Tibial nerve (tissue), 4 donors: Measurements from ENCODE around the gene BBS10. TPM values are rescaled to one million over a fixed set of nuclear protein-coding genes. Genes with fewer than 3 reads are reported as not detected.

ENCODE experiments used
- DNase-seq, 2 donors: peaks; one replicate each; pipeline ENCODE4 v3.0.0-alpha.2; 2019; ENCODE audit warnings: low spot score in 2 of 2
- H3K27ac ChIP-seq, 4 donors: fragments of 200-600 bp; sonication (generic) in 3 of 4; one replicate each; pipeline ENCODE4 v1.5.1; 2017 to 2019; ENCODE audit warnings: mild to moderate bottlenecking in 1 of 4
- H3K27me3 ChIP-seq, 2 donors: fragments of 200-600 bp; sonication (generic) in 1 of 2; one replicate each; pipeline versions ENCODE4 v1.5.1 to v1.6.0; 2017 to 2019
- H3K36me3 ChIP-seq, 3 donors: fragments of 200-600 bp; sonication (generic); one replicate each; pipeline ENCODE4 v1.5.1; 2018 to 2019
- H3K4me1 ChIP-seq, 4 donors: fragments of 200-600 bp; sonication (generic) in 3 of 4; one replicate each; pipeline ENCODE4 v1.5.1; 2017 to 2019
- H3K4me3 ChIP-seq, 4 donors: fragments of 200-600 bp; sonication (generic) in 3 of 4; one replicate each; pipeline ENCODE4 v1.5.1; 2017 to 2019; ENCODE audit warnings: mild to moderate bottlenecking in 1 of 4, moderate library complexity in 1 of 4
- H3K9me3 ChIP-seq, 4 donors: fragments of 200-600 bp; sonication (generic) in 3 of 4; one replicate each; pipeline ENCODE4 v1.5.1; 2017 to 2019
- CTCF ChIP-seq, 5 experiments: fragments of 200-600 bp in 3 of 5; fragments of 450-650 bp in 2 of 5; sonication (generic) in 3 of 5; IDR thresholded peaks; one replicate each; pipeline ENCODE4 v1.5.1; 2016 to 2019; ENCODE audit warnings: antibody characterized with exemption in 5 of 5, mild to moderate bottlenecking in 3 of 5, moderate library complexity in 2 of 5
- EP300 ChIP-seq, 2 donors: sonication (generic); formaldehyde crosslinking; IDR thresholded peaks; one replicate each; pipeline ENCODE4 v1.6.1; 2017; ENCODE audit warnings: antibody characterized with exemption in 2 of 2, mild to moderate bottlenecking in 1 of 2
- POLR2A ChIP-seq, 2 donors: fragments of 450-650 bp; IDR thresholded peaks; one replicate each; pipeline ENCODE4 v1.6.1; 2017; ENCODE audit warnings: antibody characterized with exemption in 2 of 2, mild to moderate bottlenecking in 2 of 2, moderate library complexity in 2 of 2
- WGBS, 2 donors: methylation state at CpG; one replicate each; pipeline ENCODE4 v1.1.5; 2018; 5-methylcytosine and 5-hydroxymethylcytosine counted together
- total RNA-seq, 4 donors: library from RNA; depleted of rRNA; stranded (reverse); fragments of >200 nt; gene quantifications; one replicate each; pipeline ENCODE4 v1.1.0, GENCODE V29; 2016

The BBS10 gene
- total RNA-seq, 4 donors from 2014 or later: 10.8 to 22.0 (median 17.6) TPM

GRCh38 chr12:76360316-76360715 lies 12.1 kb upstream of the BBS10 start:
- TF ChIP-seq EP300 (IDR thresholded peaks at IDR 0.05): no peak
- H3K9me3 ChIP-seq: peaks cover 0 to 8% (median 1%) of the 10 kb centered on the region in 4 donors
- H3K4me3 ChIP-seq: no peak overlapping the region
- H3K27me3 ChIP-seq: no peaks in the 10 kb centered on the region
- H3K4me1 ChIP-seq: no peaks in the 10 kb centered on the region
- 95 to 98% methylated on average over 7 to 9 of the region's 9 CpGs for WGBS, 2 donors
- no peak for DNase-seq
- no peak overlapping the region for H3K27ac ChIP-seq
- H3K36me3 ChIP-seq: peaks cover 0 to 55% (median 0%) of the 10 kb centered on the region in 3 donors

- Histone ChIP-seq H3K27ac (peak overlapping the region in 1 of 4 donors; percentile 11), H3K36me3 (peaks cover 0 to 37% (median 0%) of the 10 kb centered on the region in 3 donors), H3K9me3 (no peaks in the 10 kb centered on the region), H3K4me3 (no peak overlapping the region), H3K27me3 (no peaks in the 10 kb centered on the region), H3K4me1 (no peaks in the 10 kb centered on the region)
- 50 to 70% methylated on average over 1 of the region's 1 CpG for WGBS, 2 donors
- no peak for DNase-seq
- TF ChIP-seq CTCF (IDR thresholded peaks at IDR 0.05) (no peak), EP300 (IDR thresholded peaks at IDR 0.05) (no peak), POLR2A (IDR thresholded peaks at IDR 0.05) (no peak)
Observed at GRCh38 chr12:76356071-76356470, 7.9 kb upstream of the BBS10 start.

DNA sequence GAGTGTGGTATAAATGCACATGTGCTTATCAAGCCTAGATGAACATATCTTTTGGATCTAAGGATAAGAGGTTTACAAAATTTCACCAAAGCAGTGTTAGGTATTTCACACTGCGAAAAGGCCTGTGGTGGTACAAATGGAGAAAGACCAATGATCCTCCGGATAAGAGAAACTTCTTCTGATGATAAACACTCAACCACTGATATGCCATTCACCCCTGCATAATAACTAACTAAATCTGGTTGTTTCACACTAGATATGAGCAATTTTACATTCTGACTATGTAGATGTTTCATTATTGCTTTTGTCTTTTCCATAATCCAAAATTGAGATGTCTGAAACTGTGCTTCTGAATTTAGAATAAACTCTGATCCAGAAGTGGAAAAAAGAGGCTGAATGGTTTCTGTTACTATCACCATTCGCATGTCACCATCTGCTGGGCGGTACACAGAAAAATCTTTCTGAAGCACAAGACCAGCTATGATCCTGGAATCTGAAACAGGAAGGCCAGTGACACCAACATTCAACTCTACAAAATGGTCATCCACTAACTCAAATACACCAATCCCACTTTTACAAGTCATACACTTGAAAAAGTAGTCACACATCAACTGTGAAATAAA lies 1.3 kb downstream of the BBS10 start:
- Histone ChIP-seq H3K27me3 (no peaks in the 10 kb centered on the region), H3K36me3 (no peaks in the 10 kb centered on the region), H3K27ac (peak overlapping the region; percentile 37 to 95 (median 88)), H3K4me3 (peak overlapping the region in 3 of 4 donors; percentile 47 to 87 (median 64)), H3K9me3 (no peaks in the 10 kb centered on the region), H3K4me1 (peaks cover 0 to 39% (median 16%) of the 10 kb centered on the region in 4 donors)
- TF ChIP-seq EP300 (IDR thresholded peaks at IDR 0.05): no peak
- peak in 4 of 5 experiments; percentile 18 to 50 (median 28) for TF ChIP-seq CTCF (IDR thresholded peaks at IDR 0.05)
- TF ChIP-seq POLR2A (IDR thresholded peaks at IDR 0.05): no peak
- DNase-seq: peak in 1 of 2 donors; percentile 55
- 47 to 51% methylated on average over 4 of the region's 4 CpGs for WGBS, 2 donors

DNA sequence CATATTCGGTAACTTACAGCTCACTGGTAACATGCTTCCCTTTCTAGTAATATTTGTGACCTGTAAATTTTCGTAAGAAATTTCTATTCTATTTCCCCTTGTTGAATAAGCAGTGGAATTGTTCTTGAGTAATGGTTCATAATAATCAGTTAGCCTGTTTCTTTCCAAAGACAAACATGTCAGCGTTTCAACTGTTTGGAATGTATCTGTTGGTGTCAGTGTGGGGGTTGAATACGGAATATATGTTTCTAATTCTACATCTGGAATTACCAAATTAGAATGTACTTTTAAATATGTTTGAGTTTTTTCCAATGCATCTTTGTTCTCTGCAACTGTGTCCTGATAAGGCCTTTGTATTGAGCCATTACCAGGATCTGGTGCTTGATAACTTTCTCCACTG lies 2.0 kb downstream of the BBS10 start:
- Histone ChIP-seq H3K27me3 (no peaks in the 10 kb centered on the region), H3K4me3 (no peak overlapping the region), H3K4me1 (peaks cover 0 to 39% (median 16%) of the 10 kb centered on the region in 4 donors), H3K9me3 (no peaks in the 10 kb centered on the region), H3K27ac (peak overlapping the region in 2 of 4 donors; percentile 56 to 63), H3K36me3 (no peaks in the 10 kb centered on the region)
- WGBS, 2 donors: 68 to 71% methylated on average over 4 of the region's 4 CpGs
- DNase-seq: no peak
- TF ChIP-seq CTCF (IDR thresholded peaks at IDR 0.05) (no peak), POLR2A (IDR thresholded peaks at IDR 0.05) (no peak), EP300 (IDR thresholded peaks at IDR 0.05) (no peak)

GRCh38 chr12:76345569-76345968 lies 2.6 kb downstream of the BBS10 start:
- no peak for DNase-seq
- peaks cover 0 to 39% (median 16%) of the 10 kb centered on the region in 4 donors for H3K4me1 ChIP-seq
- H3K36me3 ChIP-seq: no peaks in the 10 kb centered on the region
- H3K4me3 ChIP-seq: no peak overlapping the region
- H3K27ac ChIP-seq: peak overlapping the region in 2 of 4 donors; percentile 56 to 63
- 78 to 91% methylated on average over 1 of the region's 1 CpG for WGBS, 2 donors
- no peaks in the 10 kb centered on the region for H3K27me3 ChIP-seq
- H3K9me3 ChIP-seq: no peaks in the 10 kb centered on the region
- no peak for TF ChIP-seq EP300 (IDR thresholded peaks at IDR 0.05)
- TF ChIP-seq POLR2A (IDR thresholded peaks at IDR 0.05): no peak
- TF ChIP-seq CTCF (IDR thresholded peaks at IDR 0.05): no peak
